Measurements from ENCODE around the gene ZNF324B. TPM values are rescaled to one million over a fixed set of nuclear protein-coding genes. Genes with fewer than 3 reads are reported as not detected.

ZNF324B gene
- total and polyA plus RNA-seq, 10 of the 15 experiments (the other 5 are each of a cell fraction or from before 2014, with no cell fraction given): 0.11 to 12.8 (median 4.0) TPM

DNA sequence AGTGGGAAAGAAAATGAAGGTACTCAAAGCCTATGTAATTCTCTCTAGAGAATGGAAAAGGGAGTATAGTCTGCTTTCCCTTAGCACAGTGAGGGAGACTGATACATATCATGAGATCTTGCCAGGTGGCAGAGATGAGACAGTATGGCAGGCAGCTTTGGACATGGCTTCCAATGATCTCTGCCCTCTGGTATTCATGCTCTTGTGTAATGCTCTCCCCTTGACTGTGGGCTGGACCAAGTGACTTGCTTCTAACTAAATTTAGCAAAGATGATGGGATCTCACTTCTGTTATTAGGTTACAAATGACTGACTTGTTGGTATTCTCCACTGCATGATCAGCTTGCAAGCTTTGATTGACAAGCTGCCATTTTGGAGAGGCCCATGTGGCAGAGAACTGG, 21.7 kb upstream of the ZNF324B start:
- H3K4me2 ChIP-seq (ENCODE audit: control insufficient read depth, insufficient read depth): no peak overlapping the region
- DNase-seq (ENCODE audit: low read depth, low spot score): no peak
- FAIRE-seq: no peak
- H3K4me3 ChIP-seq: no peak overlapping the region
- intact Hi-C loops (cut with micrococcal nuclease; ENCODE audit: unreplicated experiment) (no loop called here), in situ Hi-C loops (cut with MboI) (no loop called here)
- ChIA-PET RAD21 (ENCODE audit: unreplicated experiment) (no interaction called here), SMC1A (ENCODE audit: uncharacterized antibody, unreplicated experiment) (interaction anchor here (0.9 to 1.2 kb wide), 2 partner anchors 22 to 113 kb away, joined by 3 read pairs; partner anchors contain the start of gene ZNF324B), CTCF (no interaction called here), POLR2A (no interaction called here)
- H3K36me3 ChIP-seq (ENCODE audit: control insufficient read depth in 2 of 2, insufficient read depth in 2 of 2, low read length in 1 of 2): peaks cover 0 to 11% of the 10 kb centered on the region in 2 experiments; a peak in 2 of 4 replicates
- no TSS peak for BruUV-seq (replicated peaks)
- no peak overlapping the region for H3K27ac ChIP-seq (ENCODE audit: control insufficient read depth, insufficient read depth)
- no peak overlapping the region for H2AFZ ChIP-seq (ENCODE audit: control insufficient read depth, low read depth, low read length)
- no peaks in the 10 kb centered on the region for H3K27me3 ChIP-seq (replicated peaks in 1 of 2; ENCODE audit: control insufficient read depth in 2 of 2, insufficient read depth in 2 of 2, low read length in 1 of 2)
- peaks cover 39% of the 10 kb centered on the region for H3K9me3 ChIP-seq (replicated peaks; ENCODE audit: control insufficient read depth, insufficient read depth, low read length)
- no peak for ATAC-seq
- H3K9ac ChIP-seq (ENCODE audit: control insufficient read depth, insufficient read depth, low read length): no peak overlapping the region
- no peaks in the 10 kb centered on the region for H3K4me1 ChIP-seq (ENCODE audit: control insufficient read depth, insufficient read depth, low read length)
- TF ChIP-seq IKZF2 (IDR thresholded peaks at IDR 0.05): no peak
- TF ChIP-seq MEF2A (IDR thresholded peaks at IDR 0.05; ENCODE audit: insufficient read depth, low read depth, low read length): no peak
- TF ChIP-seq, protein P1, sequence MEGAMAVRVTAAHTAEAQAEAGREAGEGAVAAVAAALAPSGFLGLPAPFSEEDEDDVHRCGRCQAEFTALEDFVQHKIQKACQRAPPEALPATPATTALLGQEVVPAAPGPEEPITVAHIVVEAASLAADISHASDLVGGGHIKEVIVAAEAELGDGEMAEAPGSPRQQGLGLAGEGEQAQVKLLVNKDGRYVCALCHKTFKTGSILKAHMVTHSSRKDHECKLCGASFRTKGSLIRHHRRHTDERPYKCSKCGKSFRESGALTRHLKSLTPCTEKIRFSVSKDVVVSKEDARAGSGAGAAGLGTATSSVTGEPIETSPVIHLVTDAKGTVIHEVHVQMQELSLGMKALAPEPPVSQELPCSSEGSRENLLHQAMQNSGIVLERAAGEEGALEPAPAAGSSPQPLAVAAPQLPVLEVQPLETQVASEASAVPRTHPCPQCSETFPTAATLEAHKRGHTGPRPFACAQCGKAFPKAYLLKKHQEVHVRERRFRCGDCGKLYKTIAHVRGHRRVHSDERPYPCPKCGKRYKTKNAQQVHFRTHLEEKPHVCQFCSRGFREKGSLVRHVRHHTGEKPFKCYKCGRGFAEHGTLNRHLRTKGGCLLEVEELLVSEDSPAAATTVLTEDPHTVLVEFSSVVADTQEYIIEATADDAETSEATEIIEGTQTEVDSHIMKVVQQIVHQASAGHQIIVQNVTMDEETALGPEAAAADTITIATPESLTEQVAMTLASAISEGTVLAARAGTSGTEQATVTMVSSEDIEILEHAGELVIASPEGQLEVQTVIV (IDR thresholded peaks at IDR 0.05; ENCODE audit: borderline replicate concordance, partially characterized antibody): no peak
- no peak for TF ChIP-seq POLR2AphosphoS2 (IDR thresholded peaks at IDR 0.05; ENCODE audit: low read depth, low read length)
- no peak for TF ChIP-seq IKZF1 (conservative IDR thresholded peaks at IDR 0.05)
- TF ChIP-seq, protein P2, sequence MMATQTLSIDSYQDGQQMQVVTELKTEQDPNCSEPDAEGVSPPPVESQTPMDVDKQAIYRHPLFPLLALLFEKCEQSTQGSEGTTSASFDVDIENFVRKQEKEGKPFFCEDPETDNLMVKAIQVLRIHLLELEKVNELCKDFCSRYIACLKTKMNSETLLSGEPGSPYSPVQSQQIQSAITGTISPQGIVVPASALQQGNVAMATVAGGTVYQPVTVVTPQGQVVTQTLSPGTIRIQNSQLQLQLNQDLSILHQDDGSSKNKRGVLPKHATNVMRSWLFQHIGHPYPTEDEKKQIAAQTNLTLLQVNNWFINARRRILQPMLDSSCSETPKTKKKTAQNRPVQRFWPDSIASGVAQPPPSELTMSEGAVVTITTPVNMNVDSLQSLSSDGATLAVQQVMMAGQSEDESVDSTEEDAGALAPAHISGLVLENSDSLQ (IDR thresholded peaks at IDR 0.05): no peak
- TF ChIP-seq NR2F1 (conservative IDR thresholded peaks at IDR 0.05): no peak
- no peak for TF ChIP-seq ZNF274 (IDR thresholded peaks at IDR 0.05; ENCODE audit: insufficient read depth, insufficient read length)
- TF ChIP-seq NFYB (IDR thresholded peaks at IDR 0.05; ENCODE audit: insufficient read depth, low read depth, low read length): no peak
- TF ChIP-seq, protein P3, sequence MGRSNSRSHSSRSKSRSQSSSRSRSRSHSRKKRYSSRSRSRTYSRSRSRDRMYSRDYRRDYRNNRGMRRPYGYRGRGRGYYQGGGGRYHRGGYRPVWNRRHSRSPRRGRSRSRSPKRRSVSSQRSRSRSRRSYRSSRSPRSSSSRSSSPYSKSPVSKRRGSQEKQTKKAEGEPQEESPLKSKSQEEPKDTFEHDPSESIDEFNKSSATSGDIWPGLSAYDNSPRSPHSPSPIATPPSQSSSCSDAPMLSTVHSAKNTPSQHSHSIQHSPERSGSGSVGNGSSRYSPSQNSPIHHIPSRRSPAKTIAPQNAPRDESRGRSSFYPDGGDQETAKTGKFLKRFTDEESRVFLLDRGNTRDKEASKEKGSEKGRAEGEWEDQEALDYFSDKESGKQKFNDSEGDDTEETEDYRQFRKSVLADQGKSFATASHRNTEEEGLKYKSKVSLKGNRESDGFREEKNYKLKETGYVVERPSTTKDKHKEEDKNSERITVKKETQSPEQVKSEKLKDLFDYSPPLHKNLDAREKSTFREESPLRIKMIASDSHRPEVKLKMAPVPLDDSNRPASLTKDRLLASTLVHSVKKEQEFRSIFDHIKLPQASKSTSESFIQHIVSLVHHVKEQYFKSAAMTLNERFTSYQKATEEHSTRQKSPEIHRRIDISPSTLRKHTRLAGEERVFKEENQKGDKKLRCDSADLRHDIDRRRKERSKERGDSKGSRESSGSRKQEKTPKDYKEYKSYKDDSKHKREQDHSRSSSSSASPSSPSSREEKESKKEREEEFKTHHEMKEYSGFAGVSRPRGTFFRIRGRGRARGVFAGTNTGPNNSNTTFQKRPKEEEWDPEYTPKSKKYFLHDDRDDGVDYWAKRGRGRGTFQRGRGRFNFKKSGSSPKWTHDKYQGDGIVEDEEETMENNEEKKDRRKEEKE (IDR thresholded peaks at IDR 0.05): no peak
- no peak for TF ChIP-seq POU2F2 (IDR thresholded peaks at IDR 0.05; ENCODE audit: borderline replicate concordance, low read depth, low read length)
- no peak for TF ChIP-seq SMARCA5 (IDR thresholded peaks at IDR 0.05)
- no peak for TF ChIP-seq GATAD2B (conservative IDR thresholded peaks at IDR 0.05; ENCODE audit: low read depth)
- no peak for TF ChIP-seq IRF4 (IDR thresholded peaks at IDR 0.05; ENCODE audit: low read depth, low read length)
- TF ChIP-seq MTA3 (IDR thresholded peaks at IDR 0.05; ENCODE audit: borderline replicate concordance, low read length): no peak
- no peak for TF ChIP-seq GABPA (IDR thresholded peaks at IDR 0.05; ENCODE audit: low read depth)
- H4K20me1 ChIP-seq (ENCODE audit: control insufficient read depth, insufficient read depth): no peaks in the 10 kb centered on the region
- H3K79me2 ChIP-seq (ENCODE audit: control insufficient read depth, insufficient read depth, low read length): no peaks in the 10 kb centered on the region
